ENCODE results near the gene MYCL. TPM values are rescaled to one million over a fixed set of nuclear protein-coding genes. Genes with fewer than 3 reads are reported as not detected.
A peak's percentile ranks its signal among the peaks of the same experiment; 100 is the strongest.

MYCL gene
- total and polyA plus RNA-seq, 2 of the 13 experiments (the other 11 are each of a cell fraction or from before 2014, with no cell fraction given) = 0.31 to 1.7 TPM

DNA sequence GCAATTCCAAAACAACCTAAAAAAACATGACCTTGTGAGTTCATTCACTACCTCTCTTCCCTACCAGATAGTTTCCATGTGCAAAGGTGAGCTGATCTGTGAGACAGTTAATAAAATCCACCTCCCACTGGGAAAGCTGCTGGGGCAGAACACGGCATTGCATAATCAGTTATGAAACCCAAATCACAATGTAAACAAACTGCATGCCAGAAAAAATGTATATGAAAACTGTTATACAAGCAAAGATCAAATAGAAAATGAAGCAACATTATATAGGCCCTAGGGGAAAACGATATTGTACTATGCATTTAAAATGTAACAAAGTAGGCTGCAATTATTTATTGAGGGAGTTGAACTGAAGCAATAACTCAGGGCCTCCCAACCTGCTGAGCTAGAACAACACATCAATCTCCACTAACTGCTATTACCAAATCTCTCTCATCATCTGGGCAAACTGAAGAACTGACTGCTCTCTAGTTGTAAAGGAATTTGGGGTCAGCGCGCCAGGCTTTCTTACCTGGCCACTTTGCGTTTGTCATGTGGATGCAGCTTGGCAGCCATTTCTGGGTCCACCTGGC lies 49.4 kb downstream of the MYCL start (continued):
- TF ChIP-seq ZNF780A (CRISPR knock-in tag; IDR thresholded peaks at IDR 0.05) (no peak), ZNF567 (CRISPR knock-in tag; IDR thresholded peaks at IDR 0.05; ENCODE audit: borderline replicate concordance) (no peak), BATF2 (CRISPR knock-in tag; IDR thresholded peaks at IDR 0.05) (no peak), CENPT (CRISPR knock-in tag; IDR thresholded peaks at IDR 0.05; ENCODE audit: low read depth) (no peak), ZNF343 (CRISPR knock-in tag; IDR thresholded peaks at IDR 0.05) (no peak), ZKSCAN1 (IDR thresholded peaks at IDR 0.05; ENCODE audit: low read length) (no peak), ZNF256 (CRISPR knock-in tag; conservative IDR thresholded peaks at IDR 0.05) (no peak), FIP1L1 (IDR thresholded peaks at IDR 0.05; ENCODE audit: borderline replicate concordance, insufficient read depth, low read depth, low read length) (no peak), IRF2 (CRISPR knock-in tag; IDR thresholded peaks at IDR 0.05) (0 out of 2 replicates have a peak, but pooled peaks have one; percentile 42), ZNF605 (CRISPR knock-in tag; IDR thresholded peaks at IDR 0.05) (peak; percentile 15; the same call in 1 of the 2 replicates), PLRG1 (conservative IDR thresholded peaks at IDR 0.05) (no peak)
- TF ChIP-seq, protein P1, sequence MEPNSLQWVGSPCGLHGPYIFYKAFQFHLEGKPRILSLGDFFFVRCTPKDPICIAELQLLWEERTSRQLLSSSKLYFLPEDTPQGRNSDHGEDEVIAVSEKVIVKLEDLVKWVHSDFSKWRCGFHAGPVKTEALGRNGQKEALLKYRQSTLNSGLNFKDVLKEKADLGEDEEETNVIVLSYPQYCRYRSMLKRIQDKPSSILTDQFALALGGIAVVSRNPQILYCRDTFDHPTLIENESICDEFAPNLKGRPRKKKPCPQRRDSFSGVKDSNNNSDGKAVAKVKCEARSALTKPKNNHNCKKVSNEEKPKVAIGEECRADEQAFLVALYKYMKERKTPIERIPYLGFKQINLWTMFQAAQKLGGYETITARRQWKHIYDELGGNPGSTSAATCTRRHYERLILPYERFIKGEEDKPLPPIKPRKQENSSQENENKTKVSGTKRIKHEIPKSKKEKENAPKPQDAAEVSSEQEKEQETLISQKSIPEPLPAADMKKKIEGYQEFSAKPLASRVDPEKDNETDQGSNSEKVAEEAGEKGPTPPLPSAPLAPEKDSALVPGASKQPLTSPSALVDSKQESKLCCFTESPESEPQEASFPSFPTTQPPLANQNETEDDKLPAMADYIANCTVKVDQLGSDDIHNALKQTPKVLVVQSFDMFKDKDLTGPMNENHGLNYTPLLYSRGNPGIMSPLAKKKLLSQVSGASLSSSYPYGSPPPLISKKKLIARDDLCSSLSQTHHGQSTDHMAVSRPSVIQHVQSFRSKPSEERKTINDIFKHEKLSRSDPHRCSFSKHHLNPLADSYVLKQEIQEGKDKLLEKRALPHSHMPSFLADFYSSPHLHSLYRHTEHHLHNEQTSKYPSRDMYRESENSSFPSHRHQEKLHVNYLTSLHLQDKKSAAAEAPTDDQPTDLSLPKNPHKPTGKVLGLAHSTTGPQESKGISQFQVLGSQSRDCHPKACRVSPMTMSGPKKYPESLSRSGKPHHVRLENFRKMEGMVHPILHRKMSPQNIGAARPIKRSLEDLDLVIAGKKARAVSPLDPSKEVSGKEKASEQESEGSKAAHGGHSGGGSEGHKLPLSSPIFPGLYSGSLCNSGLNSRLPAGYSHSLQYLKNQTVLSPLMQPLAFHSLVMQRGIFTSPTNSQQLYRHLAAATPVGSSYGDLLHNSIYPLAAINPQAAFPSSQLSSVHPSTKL (CRISPR knock-in tag; IDR thresholded peaks at IDR 0.05) = peak; percentile 94
- TF ChIP-seq, protein P2, sequence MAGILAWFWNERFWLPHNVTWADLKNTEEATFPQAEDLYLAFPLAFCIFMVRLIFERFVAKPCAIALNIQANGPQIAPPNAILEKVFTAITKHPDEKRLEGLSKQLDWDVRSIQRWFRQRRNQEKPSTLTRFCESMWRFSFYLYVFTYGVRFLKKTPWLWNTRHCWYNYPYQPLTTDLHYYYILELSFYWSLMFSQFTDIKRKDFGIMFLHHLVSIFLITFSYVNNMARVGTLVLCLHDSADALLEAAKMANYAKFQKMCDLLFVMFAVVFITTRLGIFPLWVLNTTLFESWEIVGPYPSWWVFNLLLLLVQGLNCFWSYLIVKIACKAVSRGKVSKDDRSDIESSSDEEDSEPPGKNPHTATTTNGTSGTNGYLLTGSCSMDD (CRISPR knock-in tag; IDR thresholded peaks at IDR 0.05) = no peak
- TF ChIP-seq, protein P3, sequence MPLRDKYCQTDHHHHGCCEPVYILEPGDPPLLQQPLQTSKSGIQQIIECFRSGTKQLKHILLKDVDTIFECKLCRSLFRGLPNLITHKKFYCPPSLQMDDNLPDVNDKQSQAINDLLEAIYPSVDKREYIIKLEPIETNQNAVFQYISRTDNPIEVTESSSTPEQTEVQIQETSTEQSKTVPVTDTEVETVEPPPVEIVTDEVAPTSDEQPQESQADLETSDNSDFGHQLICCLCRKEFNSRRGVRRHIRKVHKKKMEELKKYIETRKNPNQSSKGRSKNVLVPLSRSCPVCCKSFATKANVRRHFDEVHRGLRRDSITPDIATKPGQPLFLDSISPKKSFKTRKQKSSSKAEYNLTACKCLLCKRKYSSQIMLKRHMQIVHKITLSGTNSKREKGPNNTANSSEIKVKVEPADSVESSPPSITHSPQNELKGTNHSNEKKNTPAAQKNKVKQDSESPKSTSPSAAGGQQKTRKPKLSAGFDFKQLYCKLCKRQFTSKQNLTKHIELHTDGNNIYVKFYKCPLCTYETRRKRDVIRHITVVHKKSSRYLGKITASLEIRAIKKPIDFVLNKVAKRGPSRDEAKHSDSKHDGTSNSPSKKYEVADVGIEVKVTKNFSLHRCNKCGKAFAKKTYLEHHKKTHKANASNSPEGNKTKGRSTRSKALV (CRISPR knock-in tag; IDR thresholded peaks at IDR 0.05) = no peak
- TF ChIP-seq, protein P4, sequence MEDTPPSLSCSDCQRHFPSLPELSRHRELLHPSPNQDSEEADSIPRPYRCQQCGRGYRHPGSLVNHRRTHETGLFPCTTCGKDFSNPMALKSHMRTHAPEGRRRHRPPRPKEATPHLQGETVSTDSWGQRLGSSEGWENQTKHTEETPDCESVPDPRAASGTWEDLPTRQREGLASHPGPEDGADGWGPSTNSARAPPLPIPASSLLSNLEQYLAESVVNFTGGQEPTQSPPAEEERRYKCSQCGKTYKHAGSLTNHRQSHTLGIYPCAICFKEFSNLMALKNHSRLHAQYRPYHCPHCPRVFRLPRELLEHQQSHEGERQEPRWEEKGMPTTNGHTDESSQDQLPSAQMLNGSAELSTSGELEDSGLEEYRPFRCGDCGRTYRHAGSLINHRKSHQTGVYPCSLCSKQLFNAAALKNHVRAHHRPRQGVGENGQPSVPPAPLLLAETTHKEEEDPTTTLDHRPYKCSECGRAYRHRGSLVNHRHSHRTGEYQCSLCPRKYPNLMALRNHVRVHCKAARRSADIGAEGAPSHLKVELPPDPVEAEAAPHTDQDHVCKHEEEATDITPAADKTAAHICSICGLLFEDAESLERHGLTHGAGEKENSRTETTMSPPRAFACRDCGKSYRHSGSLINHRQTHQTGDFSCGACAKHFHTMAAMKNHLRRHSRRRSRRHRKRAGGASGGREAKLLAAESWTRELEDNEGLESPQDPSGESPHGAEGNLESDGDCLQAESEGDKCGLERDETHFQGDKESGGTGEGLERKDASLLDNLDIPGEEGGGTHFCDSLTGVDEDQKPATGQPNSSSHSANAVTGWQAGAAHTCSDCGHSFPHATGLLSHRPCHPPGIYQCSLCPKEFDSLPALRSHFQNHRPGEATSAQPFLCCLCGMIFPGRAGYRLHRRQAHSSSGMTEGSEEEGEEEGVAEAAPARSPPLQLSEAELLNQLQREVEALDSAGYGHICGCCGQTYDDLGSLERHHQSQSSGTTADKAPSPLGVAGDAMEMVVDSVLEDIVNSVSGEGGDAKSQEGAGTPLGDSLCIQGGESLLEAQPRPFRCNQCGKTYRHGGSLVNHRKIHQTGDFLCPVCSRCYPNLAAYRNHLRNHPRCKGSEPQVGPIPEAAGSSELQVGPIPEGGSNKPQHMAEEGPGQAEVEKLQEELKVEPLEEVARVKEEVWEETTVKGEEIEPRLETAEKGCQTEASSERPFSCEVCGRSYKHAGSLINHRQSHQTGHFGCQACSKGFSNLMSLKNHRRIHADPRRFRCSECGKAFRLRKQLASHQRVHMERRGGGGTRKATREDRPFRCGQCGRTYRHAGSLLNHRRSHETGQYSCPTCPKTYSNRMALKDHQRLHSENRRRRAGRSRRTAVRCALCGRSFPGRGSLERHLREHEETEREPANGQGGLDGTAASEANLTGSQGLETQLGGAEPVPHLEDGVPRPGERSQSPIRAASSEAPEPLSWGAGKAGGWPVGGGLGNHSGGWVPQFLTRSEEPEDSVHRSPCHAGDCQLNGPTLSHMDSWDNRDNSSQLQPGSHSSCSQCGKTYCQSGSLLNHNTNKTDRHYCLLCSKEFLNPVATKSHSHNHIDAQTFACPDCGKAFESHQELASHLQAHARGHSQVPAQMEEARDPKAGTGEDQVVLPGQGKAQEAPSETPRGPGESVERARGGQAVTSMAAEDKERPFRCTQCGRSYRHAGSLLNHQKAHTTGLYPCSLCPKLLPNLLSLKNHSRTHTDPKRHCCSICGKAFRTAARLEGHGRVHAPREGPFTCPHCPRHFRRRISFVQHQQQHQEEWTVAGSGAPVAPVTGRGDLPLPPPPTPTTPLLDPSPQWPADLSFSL (CRISPR knock-in tag; IDR thresholded peaks at IDR 0.05) = no peak
